GM18499 (cell line): Measurements from ENCODE around the gene NOTCH1.

Source experiments
- ATAC-seq: cut with Tn5 transposase; IDR thresholded peaks from one replicate; pipeline ENCODE4 v1.9.1; 2021; ENCODE audit warnings: moderate number of reproducible peaks; ENCODE audit not compliant: insufficient read depth, unreplicated experiment

The NOTCH1 gene

GRCh38 chr9:136473354-136473721 lies 72.5 kb downstream of the NOTCH1 start:
- no peak for ATAC-seq

DNA sequence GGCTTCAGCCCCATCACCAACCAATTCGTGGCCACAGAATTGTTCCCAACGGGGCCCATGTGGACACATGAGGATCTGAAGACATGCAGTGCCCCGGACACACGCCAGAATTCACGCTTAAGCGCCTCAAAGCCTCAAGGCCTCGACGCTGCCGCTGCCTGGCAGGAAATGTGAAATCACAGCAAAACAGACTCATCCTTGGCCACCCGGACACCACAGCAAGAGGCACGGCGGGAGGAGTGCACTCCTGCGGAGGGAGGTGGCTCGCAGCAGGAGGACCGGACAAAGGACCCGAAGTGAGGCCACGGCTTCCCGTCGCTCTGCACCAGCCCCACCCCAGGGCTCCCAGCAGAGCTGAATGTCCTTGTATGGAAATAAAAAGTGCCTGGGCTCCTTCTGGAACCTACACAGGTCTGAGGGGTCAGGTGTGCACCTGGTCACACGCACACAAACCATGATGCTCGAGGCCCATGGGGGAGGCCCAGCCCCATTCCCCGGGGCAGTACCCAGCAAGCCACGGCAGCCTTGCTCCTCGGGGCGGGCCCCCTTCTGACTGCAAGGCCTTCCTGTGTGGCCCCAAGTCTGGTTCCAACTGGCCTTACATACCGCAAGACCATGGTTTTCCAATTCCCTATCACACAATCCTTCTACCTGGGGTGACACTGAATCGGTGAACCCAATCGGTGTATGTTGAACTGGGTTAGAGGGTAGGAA lies 73.1 kb downstream of the NOTCH1 start:
- ATAC-seq, result no peak

- no peak for ATAC-seq
Observed at GRCh38 chr9:136471802-136472487, 73.9 kb downstream of the NOTCH1 start.

DNA sequence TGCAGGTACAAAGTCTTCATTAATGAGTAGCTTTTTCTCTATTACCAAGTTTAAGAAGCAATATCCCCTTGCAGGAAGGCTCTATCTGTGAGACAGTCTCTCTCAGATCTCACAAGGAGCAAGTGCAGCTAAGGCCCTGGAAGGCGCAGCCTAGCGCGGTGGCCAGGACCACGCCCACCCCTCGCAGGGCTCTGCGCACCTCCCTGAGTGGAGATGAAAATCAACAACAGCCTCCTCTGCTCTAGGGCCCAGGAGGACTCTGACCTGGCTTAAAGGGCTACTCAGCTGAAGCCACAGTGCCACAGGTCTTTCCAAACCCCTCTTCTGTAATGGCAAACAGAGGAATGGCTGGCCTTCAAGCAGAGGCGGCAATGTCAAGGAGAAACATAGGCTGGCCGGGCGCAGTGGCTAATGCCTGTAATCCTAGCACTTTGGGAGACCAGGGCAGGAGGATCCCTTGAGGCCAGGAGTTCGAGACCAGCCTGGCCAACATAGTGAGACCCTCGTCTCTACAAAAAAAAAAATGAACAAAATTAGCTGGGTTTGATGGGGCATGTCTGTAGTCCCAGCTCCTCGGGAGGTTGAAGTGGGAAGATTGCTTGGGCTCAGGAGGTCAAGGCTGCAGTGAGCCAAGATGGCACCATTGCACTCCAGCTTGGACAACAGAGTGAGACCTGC lies 74.9 kb downstream of the NOTCH1 start:
- ATAC-seq, result no peak

DNA sequence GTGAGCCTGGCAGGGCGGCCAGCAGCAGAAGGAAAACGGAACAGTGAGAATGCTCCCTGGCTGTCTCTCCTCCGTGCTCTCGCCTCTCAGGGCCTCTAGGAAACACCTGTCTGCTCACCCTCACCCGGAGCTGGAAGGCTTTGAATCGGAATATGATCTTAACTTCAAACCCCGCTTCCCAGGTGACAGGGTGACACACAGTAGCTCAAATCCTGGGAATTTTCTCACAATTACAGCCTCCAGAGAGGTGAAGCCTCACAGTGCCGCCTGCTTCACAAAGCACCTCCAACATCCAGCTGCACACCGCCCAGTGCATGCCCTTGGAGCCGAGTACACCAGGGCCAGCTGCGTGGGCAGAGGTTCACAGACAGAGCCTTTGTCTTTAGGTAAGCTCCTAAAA lies 75.5 kb downstream of the NOTCH1 start:
- no peak for ATAC-seq

- no peak for ATAC-seq
Observed at GRCh38 chr9:136467766-136468165, 78.1 kb downstream of the NOTCH1 start.

DNA sequence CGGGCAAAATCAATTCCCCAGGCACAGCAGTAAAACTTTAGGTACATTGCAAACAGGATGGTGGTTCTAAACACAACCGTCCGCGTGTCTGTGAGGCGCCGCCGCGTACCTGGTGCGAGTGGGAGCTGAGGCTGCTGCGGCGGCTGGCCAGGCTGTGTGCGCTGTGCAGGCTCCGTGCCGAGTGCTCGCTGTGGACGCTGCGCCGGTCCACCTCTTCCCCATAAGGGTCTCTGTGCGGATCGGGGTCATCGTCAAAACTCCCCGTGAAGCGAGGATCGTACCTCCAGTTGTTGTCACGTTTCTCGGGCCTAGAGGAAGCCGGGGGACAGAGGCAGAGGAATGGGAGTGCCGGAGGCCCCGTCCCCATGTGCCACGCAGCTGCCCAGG lies 79.7 kb downstream of the NOTCH1 start:
- no peak for ATAC-seq

DNA sequence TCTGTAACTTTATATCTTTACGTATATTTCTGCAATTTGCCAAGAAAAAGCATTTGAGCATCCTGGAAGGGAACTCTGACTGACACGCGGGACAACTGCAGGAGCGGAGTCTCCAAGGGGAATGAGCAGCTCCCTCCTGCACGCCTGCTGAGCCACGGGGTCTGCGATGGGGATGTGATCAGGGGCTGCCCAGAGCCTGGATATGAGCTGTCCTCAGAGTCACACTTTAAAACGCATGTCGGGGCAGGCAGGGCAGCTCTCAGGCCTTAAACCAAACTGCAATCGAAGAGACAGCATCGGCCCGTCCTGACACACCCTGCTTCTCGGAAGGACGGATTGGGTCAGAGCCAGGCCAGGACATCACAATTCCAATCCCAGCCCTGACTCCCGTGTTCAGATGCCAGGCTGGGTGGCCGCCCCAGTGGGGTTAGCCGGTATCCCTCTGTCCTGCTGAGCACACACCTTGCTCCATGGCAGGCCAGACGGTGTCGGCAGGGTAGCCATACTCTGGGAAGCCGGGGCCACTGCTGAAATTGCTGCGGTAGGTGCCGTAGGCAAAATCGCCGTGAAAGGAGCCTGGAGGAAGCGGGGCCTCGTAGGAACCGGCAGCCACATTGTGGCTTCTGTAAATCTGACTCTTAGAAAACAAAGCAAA lies 80.2 kb downstream of the NOTCH1 start:
- ATAC-seq, result no peak

- no peak for ATAC-seq
Observed at GRCh38 chr9:136464241-136464640, 81.6 kb downstream of the NOTCH1 start.

GRCh38 chr9:136463578-136463977 lies 82.3 kb downstream of the NOTCH1 start:
- ATAC-seq, result no peak

GRCh38 chr9:136462664-136463063 lies 83.2 kb downstream of the NOTCH1 start:
- ATAC-seq, result no peak

DNA sequence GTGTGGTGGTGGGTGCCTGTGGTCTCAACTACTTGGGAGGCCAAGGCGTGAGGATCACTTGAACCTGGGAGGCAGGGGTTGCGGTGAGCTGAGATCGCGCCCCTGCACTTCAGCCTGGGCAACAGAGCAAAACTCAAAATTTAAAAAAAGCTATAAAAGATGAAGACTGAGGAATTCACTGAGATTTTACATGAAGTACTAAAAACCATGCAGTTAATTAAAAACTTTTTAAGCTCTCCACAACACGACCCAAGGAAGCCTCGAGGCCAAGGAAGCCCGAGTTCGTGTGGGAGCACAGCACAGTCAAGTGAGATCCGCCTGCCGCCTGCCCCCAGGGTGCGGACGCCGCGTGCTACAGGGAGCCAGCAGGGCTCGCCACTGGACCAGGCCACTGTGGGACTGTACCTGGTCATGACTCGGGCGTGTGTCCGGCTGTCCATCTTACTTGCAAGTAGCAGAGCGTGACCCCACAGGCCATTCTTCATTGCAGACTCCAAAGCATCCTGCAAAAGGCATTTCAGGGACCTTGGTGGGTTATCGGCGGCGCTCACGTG lies 85.0 kb downstream of the NOTCH1 start:
- no peak for ATAC-seq

GRCh38 chr9:136459425-136459824 lies 86.4 kb downstream of the NOTCH1 start:
- ATAC-seq, result no peak

- no peak for ATAC-seq
Observed at GRCh38 chr9:136457326-136457725, 88.5 kb downstream of the NOTCH1 start.

GRCh38 chr9:136456258-136456657 lies 89.6 kb downstream of the NOTCH1 start:
- ATAC-seq, result no peak

GRCh38 chr9:136455043-136456002 lies 90.5 kb downstream of the NOTCH1 start:
- no peak for ATAC-seq

- no peak for ATAC-seq
Observed at GRCh38 chr9:136454026-136454796, 91.6 kb downstream of the NOTCH1 start.

- no peak for ATAC-seq
Observed at GRCh38 chr9:136453326-136453725, 92.5 kb downstream of the NOTCH1 start.
